HepG2 (cell line): ENCODE data around the gene CRYAB. TPM values are rescaled to one million over a fixed set of nuclear protein-coding genes. Genes with fewer than 3 reads are reported as not detected.

Source experiments
- ARID2 ChIP-seq: sonication (generic); formaldehyde crosslinking; IDR thresholded peaks from 2 replicates; pipeline ENCODE4 v1.8.1; 2022; ENCODE audit warnings: mild to moderate bottlenecking, missing genetic modification reagents, borderline replicate concordance
- CEBPG ChIP-seq: IDR thresholded peaks from 2 replicates; pipeline ENCODE4 v1.6.1; 2016
- EED ChIP-seq: sonication (generic); formaldehyde crosslinking; IDR thresholded peaks from 2 replicates; pipeline ENCODE4 v1.5.0; 2020; ENCODE audit warnings: mild to moderate bottlenecking, missing genetic modification reagents
- FLYWCH1 ChIP-seq: sonication (generic); formaldehyde crosslinking; IDR thresholded peaks from 2 replicates; pipeline ENCODE4 v1.8.1; 2023; ENCODE audit warnings: mild to moderate bottlenecking, missing genetic modification reagents
- HDAC6 ChIP-seq: fragments of 200-600 bp; sonication (generic); IDR thresholded peaks from 2 replicates; pipeline ENCODE4 v1.7.0; 2017; ENCODE audit warnings: mild to moderate bottlenecking, antibody characterized with exemption, low read length, low read depth
- MBNL3 ChIP-seq: fragments of 250-450 bp; sonication (Bioruptor Pico); conservative IDR thresholded peaks from 2 replicates; pipeline ENCODE4 v1.8.0; 2022; ENCODE audit warnings: mild to moderate bottlenecking, inconsistent platforms
- MIER2 ChIP-seq: IDR thresholded peaks from 2 replicates; pipeline ENCODE4 v1.6.1; 2016; ENCODE audit warnings: missing biosample characterization, missing genetic modification reagents
- NRL ChIP-seq: sonication (generic); formaldehyde crosslinking; IDR thresholded peaks from 2 replicates; pipeline ENCODE4 v1.5.0; 2020; ENCODE audit warnings: missing genetic modification reagents, mild to moderate bottlenecking, moderate library complexity, borderline replicate concordance
- SMC3 ChIP-seq: IDR thresholded peaks from 2 replicates; pipeline ENCODE4 v1.6.1; 2011; ENCODE audit warnings: low read length, improper control_type of control experiment
- ZKSCAN8 ChIP-seq: IDR thresholded peaks from 2 replicates; pipeline ENCODE4 v1.6.1; 2016; ENCODE audit warnings: borderline replicate concordance, missing genetic modification reagents, missing compliant biosample characterization
- ZMYM2 ChIP-seq: sonication (generic); formaldehyde crosslinking; IDR thresholded peaks from 2 replicates; pipeline ENCODE4 v1.8.0; 2022; ENCODE audit warnings: mild to moderate bottlenecking, missing genetic modification reagents
- ZNF10 ChIP-seq: sonication (generic); formaldehyde crosslinking; IDR thresholded peaks from 2 replicates; pipeline ENCODE4 v1.4.0; 2020; ENCODE audit warnings: mild to moderate bottlenecking, low read depth, missing genetic modification reagents, borderline replicate concordance
- ZNF337 ChIP-seq: sonication (generic); formaldehyde crosslinking; IDR thresholded peaks from 2 replicates; pipeline ENCODE4 v1.5.1; 2020; ENCODE audit warnings: missing genetic modification reagents, low read depth, mild to moderate bottlenecking, borderline replicate concordance
- ZNF782 ChIP-seq: sonication (generic); formaldehyde crosslinking; IDR thresholded peaks from 2 replicates; pipeline ENCODE4 v1.4.0; 2020; ENCODE audit warnings: missing genetic modification reagents, mild to moderate bottlenecking, borderline replicate concordance
- ZZZ3 ChIP-seq: sonication (generic); formaldehyde crosslinking; IDR thresholded peaks from 2 replicates; pipeline ENCODE4 v1.4.0; 2020; ENCODE audit warnings: missing genetic modification reagents, mild to moderate bottlenecking, borderline replicate concordance
- polyA plus RNA-seq, 8 experiments: library from polyadenylated mRNA; depleted of rRNA in 3 of 8; stranded (reverse) in 7 of 8; unstranded in 1 of 8; fragments of >200 nt; fragmentation: Illumina TruSeq in 4 of 8; extraction: Trizol in 4 of 8; gene quantifications; 2 replicates each; pipeline versions ENCODE4 v1.2.1 to v1.2.3, GENCODE V29; 2011 to 2016; ENCODE audit warnings: low read depth in 4 of 8, missing spikeins in 1 of 8, mixed read lengths in 1 of 8; ENCODE audit not compliant: insufficient read depth in 1 of 8
- total RNA-seq, 5 experiments: library from RNA; depleted of rRNA; stranded (reverse); fragments of >200 nt; fragmentation: Illumina TruSeq; extraction: Trizol; gene quantifications; 2 replicates each; pipeline ENCODE4 v1.2.3, GENCODE V29; 2016; ENCODE audit warnings: low read depth in 1 of 5
- TF ChIP-seq, protein P1 (sequence below): sonication (generic); formaldehyde crosslinking; IDR thresholded peaks from 2 replicates; pipeline ENCODE4 v1.4.0; 2020; ENCODE audit warnings: mild to moderate bottlenecking, low read depth, missing genetic modification reagents
- TF ChIP-seq, protein P2 (sequence below): sonication (generic); formaldehyde crosslinking; IDR thresholded peaks from 2 replicates; pipeline ENCODE4 v1.4.0; 2020; ENCODE audit warnings: missing genetic modification reagents
- TF ChIP-seq, protein P3 (sequence below), 2 experiments: sonication (generic) in 1 of 2; formaldehyde crosslinking in 1 of 2; IDR thresholded peaks; 2 replicates each; pipeline versions ENCODE4 v1.4.0 to v1.6.1; 2018 to 2020; ENCODE audit warnings: missing genetic modification reagents in 2 of 2, borderline replicate concordance in 1 of 2, low read depth in 1 of 2, mild to moderate bottlenecking in 1 of 2, missing biosample characterization in 1 of 2
- TF ChIP-seq, protein P4 (sequence below): IDR thresholded peaks from 2 replicates; pipeline ENCODE4 v1.6.1; 2016; ENCODE audit warnings: missing genetic modification reagents, missing compliant biosample characterization
- TF ChIP-seq, protein P5 (sequence below): sonication (generic); formaldehyde crosslinking; IDR thresholded peaks from 2 replicates; pipeline ENCODE4 v1.4.0; 2020; ENCODE audit warnings: missing genetic modification reagents
- TF ChIP-seq, protein P6 (sequence below): sonication (generic); formaldehyde crosslinking; IDR thresholded peaks from 2 replicates; pipeline ENCODE4 v1.4.0; 2020; ENCODE audit warnings: mild to moderate bottlenecking, missing genetic modification reagents

CRYAB gene
- total and polyA plus RNA-seq, 2 of the 13 experiments (the other 11 are each of a cell fraction or from before 2014, with no cell fraction given), result 0.55 to 1.1 TPM

DNA sequence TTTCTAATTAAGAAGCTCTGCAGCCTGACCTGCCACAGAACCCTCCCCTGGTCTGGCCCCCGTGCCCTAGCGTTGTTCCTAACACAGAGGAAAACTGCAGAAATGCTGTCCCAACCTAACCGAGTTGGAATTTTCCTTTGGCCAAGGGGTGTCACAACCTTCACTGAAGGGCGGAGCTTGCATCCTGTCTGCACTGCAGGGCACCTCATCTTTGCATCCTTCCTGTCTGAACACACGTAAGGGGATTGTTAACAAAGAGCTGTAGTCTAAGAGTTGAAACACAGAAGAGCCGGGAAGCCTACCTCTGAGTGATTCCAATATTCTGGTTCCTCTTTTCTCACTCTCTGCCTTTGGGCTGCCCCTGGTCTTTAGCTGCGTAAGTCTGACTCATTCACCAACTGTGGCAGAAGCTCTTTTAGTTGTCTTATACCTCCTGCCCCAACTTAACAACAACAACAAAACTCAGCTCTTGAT is 27.2 kb upstream of the CRYAB start (continued):
- TF ChIP-seq, protein P1, sequence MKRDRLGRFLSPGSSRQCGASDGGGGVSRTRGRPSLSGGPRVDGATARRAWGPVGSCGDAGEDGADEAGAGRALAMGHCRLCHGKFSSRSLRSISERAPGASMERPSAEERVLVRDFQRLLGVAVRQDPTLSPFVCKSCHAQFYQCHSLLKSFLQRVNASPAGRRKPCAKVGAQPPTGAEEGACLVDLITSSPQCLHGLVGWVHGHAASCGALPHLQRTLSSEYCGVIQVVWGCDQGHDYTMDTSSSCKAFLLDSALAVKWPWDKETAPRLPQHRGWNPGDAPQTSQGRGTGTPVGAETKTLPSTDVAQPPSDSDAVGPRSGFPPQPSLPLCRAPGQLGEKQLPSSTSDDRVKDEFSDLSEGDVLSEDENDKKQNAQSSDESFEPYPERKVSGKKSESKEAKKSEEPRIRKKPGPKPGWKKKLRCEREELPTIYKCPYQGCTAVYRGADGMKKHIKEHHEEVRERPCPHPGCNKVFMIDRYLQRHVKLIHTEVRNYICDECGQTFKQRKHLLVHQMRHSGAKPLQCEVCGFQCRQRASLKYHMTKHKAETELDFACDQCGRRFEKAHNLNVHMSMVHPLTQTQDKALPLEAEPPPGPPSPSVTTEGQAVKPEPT (CRISPR knock-in tag), result no peak
- no peak for TF ChIP-seq NRL (CRISPR knock-in tag)
- no peak for TF ChIP-seq ZZZ3 (CRISPR knock-in tag)
- no peak for TF ChIP-seq MBNL3 (CRISPR knock-in tag)
- TF ChIP-seq EED (CRISPR knock-in tag), result no peak
- no peak for TF ChIP-seq ZNF782 (CRISPR knock-in tag)
- no peak for TF ChIP-seq ZMYM2 (CRISPR knock-in tag)
- TF ChIP-seq, protein P2, sequence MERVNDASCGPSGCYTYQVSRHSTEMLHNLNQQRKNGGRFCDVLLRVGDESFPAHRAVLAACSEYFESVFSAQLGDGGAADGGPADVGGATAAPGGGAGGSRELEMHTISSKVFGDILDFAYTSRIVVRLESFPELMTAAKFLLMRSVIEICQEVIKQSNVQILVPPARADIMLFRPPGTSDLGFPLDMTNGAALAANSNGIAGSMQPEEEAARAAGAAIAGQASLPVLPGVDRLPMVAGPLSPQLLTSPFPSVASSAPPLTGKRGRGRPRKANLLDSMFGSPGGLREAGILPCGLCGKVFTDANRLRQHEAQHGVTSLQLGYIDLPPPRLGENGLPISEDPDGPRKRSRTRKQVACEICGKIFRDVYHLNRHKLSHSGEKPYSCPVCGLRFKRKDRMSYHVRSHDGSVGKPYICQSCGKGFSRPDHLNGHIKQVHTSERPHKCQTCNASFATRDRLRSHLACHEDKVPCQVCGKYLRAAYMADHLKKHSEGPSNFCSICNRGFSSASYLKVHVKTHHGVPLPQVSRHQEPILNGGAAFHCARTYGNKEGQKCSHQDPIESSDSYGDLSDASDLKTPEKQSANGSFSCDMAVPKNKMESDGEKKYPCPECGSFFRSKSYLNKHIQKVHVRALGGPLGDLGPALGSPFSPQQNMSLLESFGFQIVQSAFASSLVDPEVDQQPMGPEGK, result peak; percentile 66; the same call in 1 of the 2 replicates
- TF ChIP-seq, protein P3, sequence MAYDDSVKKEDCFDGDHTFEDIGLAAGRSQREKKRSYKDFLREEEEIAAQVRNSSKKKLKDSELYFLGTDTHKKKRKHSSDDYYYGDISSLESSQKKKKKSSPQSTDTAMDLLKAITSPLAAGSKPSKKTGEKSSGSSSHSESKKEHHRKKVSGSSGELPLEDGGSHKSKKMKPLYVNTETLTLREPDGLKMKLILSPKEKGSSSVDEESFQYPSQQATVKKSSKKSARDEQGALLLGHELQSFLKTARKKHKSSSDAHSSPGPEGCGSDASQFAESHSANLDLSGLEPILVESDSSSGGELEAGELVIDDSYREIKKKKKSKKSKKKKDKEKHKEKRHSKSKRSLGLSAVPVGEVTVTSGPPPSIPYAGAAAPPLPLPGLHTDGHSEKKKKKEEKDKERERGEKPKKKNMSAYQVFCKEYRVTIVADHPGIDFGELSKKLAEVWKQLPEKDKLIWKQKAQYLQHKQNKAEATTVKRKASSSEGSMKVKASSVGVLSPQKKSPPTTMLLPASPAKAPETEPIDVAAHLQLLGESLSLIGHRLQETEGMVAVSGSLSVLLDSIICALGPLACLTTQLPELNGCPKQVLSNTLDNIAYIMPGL (CRISPR knock-in tag; IDR thresholded peaks at IDR 0.05; ENCODE audit: borderline replicate concordance in 1 of 2, low read depth in 1 of 2), result 0 out of 4 replicates have a peak, but pooled peaks of 1 of the 2 experiments have one; percentile 20
- TF ChIP-seq ZKSCAN8, result peak; percentile 58; the same call in 1 of the 2 replicates
- TF ChIP-seq, protein P4, sequence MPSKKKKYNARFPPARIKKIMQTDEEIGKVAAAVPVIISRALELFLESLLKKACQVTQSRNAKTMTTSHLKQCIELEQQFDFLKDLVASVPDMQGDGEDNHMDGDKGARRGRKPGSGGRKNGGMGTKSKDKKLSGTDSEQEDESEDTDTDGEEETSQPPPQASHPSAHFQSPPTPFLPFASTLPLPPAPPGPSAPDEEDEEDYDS (CRISPR knock-in tag), result peak; percentile 55
- TF ChIP-seq FLYWCH1 (CRISPR knock-in tag), result no peak
- TF ChIP-seq SMC3, result no peak
- TF ChIP-seq, protein P5, sequence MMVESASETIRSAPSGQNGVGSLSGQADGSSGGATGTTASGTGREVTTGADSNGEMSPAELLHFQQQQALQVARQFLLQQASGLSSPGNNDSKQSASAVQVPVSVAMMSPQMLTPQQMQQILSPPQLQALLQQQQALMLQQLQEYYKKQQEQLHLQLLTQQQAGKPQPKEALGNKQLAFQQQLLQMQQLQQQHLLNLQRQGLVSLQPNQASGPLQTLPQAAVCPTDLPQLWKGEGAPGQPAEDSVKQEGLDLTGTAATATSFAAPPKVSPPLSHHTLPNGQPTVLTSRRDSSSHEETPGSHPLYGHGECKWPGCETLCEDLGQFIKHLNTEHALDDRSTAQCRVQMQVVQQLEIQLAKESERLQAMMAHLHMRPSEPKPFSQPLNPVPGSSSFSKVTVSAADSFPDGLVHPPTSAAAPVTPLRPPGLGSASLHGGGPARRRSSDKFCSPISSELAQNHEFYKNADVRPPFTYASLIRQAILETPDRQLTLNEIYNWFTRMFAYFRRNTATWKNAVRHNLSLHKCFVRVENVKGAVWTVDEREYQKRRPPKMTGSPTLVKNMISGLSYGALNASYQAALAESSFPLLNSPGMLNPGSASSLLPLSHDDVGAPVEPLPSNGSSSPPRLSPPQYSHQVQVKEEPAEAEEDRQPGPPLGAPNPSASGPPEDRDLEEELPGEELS (CRISPR knock-in tag), result 0 out of 2 replicates have a peak, but pooled peaks have one; percentile 25
- TF ChIP-seq ZNF10, result no peak
- TF ChIP-seq HDAC6, result no peak
- no peak for TF ChIP-seq MIER2 (CRISPR knock-in tag)
- TF ChIP-seq CEBPG (CRISPR knock-in tag), result peak; percentile 61
- TF ChIP-seq, protein P6, sequence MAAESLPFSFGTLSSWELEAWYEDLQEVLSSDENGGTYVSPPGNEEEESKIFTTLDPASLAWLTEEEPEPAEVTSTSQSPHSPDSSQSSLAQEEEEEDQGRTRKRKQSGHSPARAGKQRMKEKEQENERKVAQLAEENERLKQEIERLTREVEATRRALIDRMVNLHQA (CRISPR knock-in tag), result no peak
- no peak for TF ChIP-seq ZNF337 (CRISPR knock-in tag)
- no peak for TF ChIP-seq ARID2 (CRISPR knock-in tag)
